Memory B cell (primary cell): ENCODE results near the gene SLC25A44.

Experiments
- ATAC-seq: fragments of 150-1000 bp; cut with Tn5 transposase; 2 replicates; pipeline ENCODE4 v1.10.0; 2021; ENCODE audit warnings: low read depth, mild to moderate bottlenecking, moderate library complexity
- DNase-seq, 2 donors: peaks; one replicate each; pipeline ENCODE4 v3.0.0; 2022; ENCODE audit warnings: low spot score in 2 of 2
- H3K27ac Mint-ChIP-seq: one replicate; pipeline ENCODE4 v1.8.0; 2022; ENCODE audit warnings: mild to moderate bottlenecking, moderate library complexity, mixed read lengths
- H3K27me3 Mint-ChIP-seq: one replicate; pipeline ENCODE4 v1.8.0; 2022; ENCODE audit warnings: mixed read lengths
- H3K36me3 Mint-ChIP-seq: one replicate; pipeline ENCODE4 v1.8.0; 2022; ENCODE audit warnings: mild to moderate bottlenecking, mixed read lengths
- H3K4me1 Mint-ChIP-seq: one replicate; pipeline ENCODE4 v1.8.0; 2022; ENCODE audit warnings: mixed read lengths
- H3K4me3 Mint-ChIP-seq: one replicate; pipeline ENCODE4 v1.8.0; 2022; ENCODE audit warnings: mild to moderate bottlenecking, moderate library complexity, mixed read lengths
- H3K9me3 Mint-ChIP-seq: one replicate; pipeline ENCODE4 v1.8.0; 2022; ENCODE audit warnings: mixed read lengths

Gene SLC25A44

GRCh38 chr1:156245451-156246232 lies 51.7 kb downstream of the SLC25A44 start:
- peaks cover 17% of the 10 kb centered on the region for H3K4me1 Mint-ChIP-seq
- H3K27me3 Mint-ChIP-seq = peaks cover 5% of the 10 kb centered on the region
- H3K27ac Mint-ChIP-seq = no peak overlapping the region
- peaks cover 3% of the 10 kb centered on the region for H3K36me3 Mint-ChIP-seq
- H3K4me3 Mint-ChIP-seq = peak overlapping the region; percentile 87
- H3K9me3 Mint-ChIP-seq = no peaks in the 10 kb centered on the region
- DNase-seq = peak; percentile 18 to 37
- ATAC-seq = peak; percentile 72

GRCh38 chr1:156246241-156246780 lies 52.4 kb downstream of the SLC25A44 start:
- H3K4me1 Mint-ChIP-seq = peaks cover 17% of the 10 kb centered on the region
- DNase-seq = no peak
- H3K4me3 Mint-ChIP-seq = peak overlapping the region; percentile 58
- H3K27ac Mint-ChIP-seq = no peak overlapping the region
- peaks cover 5% of the 10 kb centered on the region for H3K27me3 Mint-ChIP-seq
- ATAC-seq = no peak
- H3K9me3 Mint-ChIP-seq = no peaks in the 10 kb centered on the region
- peaks cover 5% of the 10 kb centered on the region for H3K36me3 Mint-ChIP-seq

DNA sequence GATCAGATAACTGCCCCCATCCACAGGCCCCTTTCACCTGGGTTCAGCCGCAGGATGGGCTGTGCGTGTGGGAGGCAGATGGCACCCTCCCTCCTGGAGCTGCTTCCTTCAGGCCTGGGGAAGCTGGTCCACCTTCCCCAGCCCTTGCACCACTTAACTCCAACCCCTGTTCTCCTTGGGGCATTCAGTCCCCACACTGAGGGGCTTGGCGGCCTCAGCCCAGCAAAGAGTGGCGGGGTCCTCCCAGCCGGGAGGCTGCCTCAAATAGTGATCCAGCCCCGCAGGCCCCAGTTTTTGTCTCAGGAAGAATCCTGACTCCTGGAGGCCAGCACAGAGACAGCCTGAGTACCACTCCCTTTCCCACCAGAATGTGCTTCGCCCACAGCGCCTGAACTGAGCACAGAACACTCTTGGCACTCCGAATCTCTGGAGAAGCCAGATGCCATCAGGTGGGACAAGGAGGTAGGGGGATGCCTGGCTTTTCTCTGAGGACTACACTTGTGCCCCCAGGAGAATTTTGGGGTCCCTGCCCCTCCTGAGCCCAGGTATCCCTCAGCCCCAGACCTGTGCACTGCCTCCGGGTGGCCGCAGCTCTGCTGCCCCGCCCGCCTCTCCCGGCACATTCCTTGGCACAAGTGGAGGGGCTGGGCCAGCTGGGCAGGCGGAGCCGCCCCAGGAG lies 53.0 kb downstream of the SLC25A44 start:
- peaks cover 5% of the 10 kb centered on the region for H3K27me3 Mint-ChIP-seq

DNA sequence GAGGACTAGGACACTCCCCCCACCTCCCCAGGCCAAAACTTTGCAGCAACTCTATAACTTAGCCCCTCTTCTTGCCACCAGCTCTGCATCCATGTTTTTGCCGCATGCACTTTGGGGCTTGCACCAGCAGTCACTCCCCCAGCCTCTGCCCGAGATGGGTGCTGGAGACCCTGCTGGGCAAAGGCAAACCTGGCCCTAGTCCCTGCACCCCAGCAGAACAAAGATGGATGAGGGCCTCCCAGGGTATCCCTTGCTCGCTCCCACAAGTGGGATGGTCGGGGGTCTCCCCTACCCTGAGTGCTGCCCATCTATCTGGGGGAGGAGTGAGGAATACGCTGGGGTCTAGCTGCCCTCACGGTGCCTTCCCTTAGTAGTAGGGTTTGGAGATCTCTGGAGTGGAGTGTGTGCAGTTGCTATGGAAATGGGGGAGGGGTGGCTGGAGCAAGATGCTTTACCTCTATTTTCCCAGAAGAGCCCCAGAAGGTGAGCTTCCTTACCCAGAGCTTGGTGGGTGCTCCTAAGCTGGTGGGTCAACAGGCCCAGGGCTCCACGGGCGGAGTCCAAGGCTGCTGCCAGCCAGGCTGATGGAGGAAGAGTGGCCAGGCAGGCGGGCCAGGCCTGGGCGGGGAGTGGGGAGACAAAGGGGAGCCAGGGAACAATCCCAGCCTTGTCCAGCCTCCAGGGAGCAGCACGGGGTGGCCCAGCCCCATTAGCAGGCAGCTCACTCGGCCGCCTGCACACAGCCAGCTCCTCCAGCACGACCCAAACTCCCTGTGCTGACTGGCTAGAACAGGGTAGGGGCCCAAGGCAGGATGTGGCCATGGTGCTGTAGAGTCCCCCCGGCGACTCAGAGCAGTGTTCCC lies 53.8 kb downstream of the SLC25A44 start, which contains the start of gene PAQR6:
TSS of gene PAQR6 (minus strand) at position 597 of the 863 bp plus-strand sequence. CDS start 1,325 bp downstream, outside the sequence.
- Mint-ChIP-seq H3K27me3 (peaks cover 5% of the 10 kb centered on the region), H3K27ac (no peak within 1 kb of the TSS), H3K36me3 (peaks cover 8% of the 10 kb centered on the region), H3K9me3 (no peaks in the 10 kb centered on the region), H3K4me1 (peaks cover 17% of the 10 kb centered on the region), H3K4me3 (no peak within 1 kb of the TSS)
- ATAC-seq = no peak
- no peak for DNase-seq

More for the DNA sequence above, 53.0 kb downstream of the SLC25A44 start:
- H3K4me3 Mint-ChIP-seq = no peak overlapping the region
- H3K4me1 Mint-ChIP-seq = peaks cover 17% of the 10 kb centered on the region
- ATAC-seq (no peak), DNase-seq (no peak)
- H3K27ac Mint-ChIP-seq = no peak overlapping the region
- H3K36me3 Mint-ChIP-seq = peaks cover 5% of the 10 kb centered on the region
- no peaks in the 10 kb centered on the region for H3K9me3 Mint-ChIP-seq

DNA sequence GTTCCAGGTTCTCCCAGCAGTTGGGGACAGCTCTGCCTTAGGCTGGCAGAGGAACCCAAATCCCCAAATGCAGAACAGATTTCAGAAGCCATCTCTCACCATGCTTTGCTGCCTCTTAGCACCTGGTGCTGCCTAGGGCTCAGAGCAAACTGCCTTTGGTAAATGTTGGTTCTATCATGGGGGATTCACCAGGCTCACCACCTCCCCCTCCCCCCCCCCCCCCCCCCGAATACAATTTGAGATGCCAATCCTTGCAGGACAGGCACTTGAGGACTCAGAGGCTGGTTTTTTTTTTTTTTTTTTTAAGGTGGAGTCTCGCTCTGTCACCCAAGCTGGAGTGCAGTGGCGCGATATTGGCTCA lies 54.4 kb downstream of the SLC25A44 start:
- Mint-ChIP-seq H3K4me1 (peaks cover 17% of the 10 kb centered on the region), H3K27me3 (peaks cover 5% of the 10 kb centered on the region), H3K4me3 (no peak overlapping the region), H3K9me3 (no peaks in the 10 kb centered on the region), H3K27ac (no peak overlapping the region), H3K36me3 (peaks cover 12% of the 10 kb centered on the region)
- ATAC-seq = no peak
- DNase-seq = no peak

DNA sequence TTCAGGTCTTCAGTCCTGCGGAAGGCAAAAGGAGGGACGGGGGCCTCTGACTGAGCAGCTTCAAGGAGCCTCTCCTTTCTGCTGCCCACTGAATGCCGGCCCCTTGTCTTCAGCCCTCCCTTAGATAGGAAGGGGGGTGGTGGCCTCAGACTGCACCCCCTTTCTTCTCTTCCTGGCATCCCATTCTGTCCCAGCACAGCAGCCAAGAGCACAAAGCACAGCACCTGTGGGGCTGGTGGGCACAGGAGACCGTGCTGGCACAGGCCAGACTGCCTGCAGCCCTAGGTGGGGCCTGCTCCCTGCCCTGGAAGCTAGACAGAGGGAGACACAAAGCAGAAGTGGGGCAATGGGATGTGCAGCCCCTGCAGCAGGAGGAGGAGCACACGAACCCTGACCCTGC lies 55.7 kb downstream of the SLC25A44 start:
- Mint-ChIP-seq H3K4me1 (peaks cover 17% of the 10 kb centered on the region), H3K27me3 (peaks cover 2% of the 10 kb centered on the region), H3K9me3 (no peaks in the 10 kb centered on the region), H3K36me3 (peaks cover 19% of the 10 kb centered on the region), H3K27ac (no peak overlapping the region), H3K4me3 (no peak overlapping the region)
- ATAC-seq (no peak), DNase-seq (no peak)

GRCh38 chr1:156251527-156251926 lies 57.6 kb downstream of the SLC25A44 start:
- no peak overlapping the region for H3K4me3 Mint-ChIP-seq
- peaks cover 23% of the 10 kb centered on the region for H3K36me3 Mint-ChIP-seq
- no peak for ATAC-seq
- H3K27ac Mint-ChIP-seq = no peak overlapping the region
- no peak for DNase-seq
- peaks cover 2% of the 10 kb centered on the region for H3K4me1 Mint-ChIP-seq
- no peaks in the 10 kb centered on the region for H3K9me3 Mint-ChIP-seq
- H3K27me3 Mint-ChIP-seq = no peaks in the 10 kb centered on the region

GRCh38 chr1:156253634-156254033 lies 59.7 kb downstream of the SLC25A44 start:
- H3K27ac Mint-ChIP-seq = no peak overlapping the region
- no peaks in the 10 kb centered on the region for H3K4me1 Mint-ChIP-seq
- H3K9me3 Mint-ChIP-seq = no peaks in the 10 kb centered on the region
- no peak overlapping the region for H3K4me3 Mint-ChIP-seq
- no peaks in the 10 kb centered on the region for H3K27me3 Mint-ChIP-seq
- ATAC-seq = no peak
- H3K36me3 Mint-ChIP-seq = peaks cover 31% of the 10 kb centered on the region
- no peak for DNase-seq

DNA sequence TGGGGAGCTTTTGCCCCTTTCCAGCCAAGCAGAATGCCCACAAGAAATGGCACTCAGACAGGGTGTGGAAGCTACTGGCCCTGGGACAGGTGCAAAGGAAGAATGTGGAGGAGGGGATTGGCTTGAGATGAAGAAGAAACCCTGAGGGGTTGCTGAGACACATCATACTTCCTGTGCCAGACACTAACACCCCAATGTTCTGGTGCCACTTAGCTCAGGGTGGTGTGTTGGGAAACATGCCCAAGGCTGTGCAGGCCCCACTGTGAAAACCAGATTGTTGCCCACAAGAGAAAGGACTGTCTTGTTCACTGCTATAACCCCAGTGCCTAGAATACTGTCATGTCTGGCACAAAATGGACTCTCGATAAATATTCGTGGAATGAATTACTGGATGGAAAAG lies 63.8 kb downstream of the SLC25A44 start:
- ATAC-seq = no peak
- DNase-seq = no peak
- H3K36me3 Mint-ChIP-seq = peaks cover 43% of the 10 kb centered on the region
- no peak overlapping the region for H3K27ac Mint-ChIP-seq
- no peaks in the 10 kb centered on the region for H3K9me3 Mint-ChIP-seq
- H3K27me3 Mint-ChIP-seq = no peaks in the 10 kb centered on the region
- no peaks in the 10 kb centered on the region for H3K4me1 Mint-ChIP-seq
- no peak overlapping the region for H3K4me3 Mint-ChIP-seq

- Mint-ChIP-seq H3K27me3 (no peaks in the 10 kb centered on the region), H3K4me3 (no peak overlapping the region), H3K27ac (no peak overlapping the region), H3K36me3 (peaks cover 44% of the 10 kb centered on the region), H3K9me3 (no peaks in the 10 kb centered on the region), H3K4me1 (no peaks in the 10 kb centered on the region)
- ATAC-seq = no peak
- DNase-seq = no peak
Measured at GRCh38 chr1:156258859-156259258, 65.0 kb downstream of the SLC25A44 start.

DNA sequence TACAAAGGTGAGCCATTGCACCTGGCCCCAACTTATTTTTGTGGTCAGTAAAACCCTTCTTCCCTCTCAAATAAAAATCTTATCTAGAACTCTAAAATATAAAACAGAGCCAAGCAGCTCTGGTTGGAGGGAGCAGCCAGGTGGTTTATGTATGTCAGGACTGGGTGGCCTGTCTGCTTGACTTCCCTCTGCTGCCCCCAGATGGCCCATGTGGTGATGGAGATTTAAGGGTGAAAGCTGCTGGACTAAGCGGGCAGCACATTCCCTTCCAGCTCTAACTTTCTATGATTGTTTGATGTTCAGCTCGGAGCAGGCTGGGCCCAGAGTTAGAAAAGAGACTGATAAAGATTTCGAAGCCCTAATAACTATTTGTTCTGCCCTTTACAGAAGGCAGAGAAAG lies 65.9 kb downstream of the SLC25A44 start:
- no peak overlapping the region for H3K27ac Mint-ChIP-seq
- H3K36me3 Mint-ChIP-seq = peaks cover 46% of the 10 kb centered on the region
- ATAC-seq = no peak
- no peak for DNase-seq
- H3K4me1 Mint-ChIP-seq = no peaks in the 10 kb centered on the region
- no peaks in the 10 kb centered on the region for H3K27me3 Mint-ChIP-seq
- no peak overlapping the region for H3K4me3 Mint-ChIP-seq
- no peaks in the 10 kb centered on the region for H3K9me3 Mint-ChIP-seq

DNA sequence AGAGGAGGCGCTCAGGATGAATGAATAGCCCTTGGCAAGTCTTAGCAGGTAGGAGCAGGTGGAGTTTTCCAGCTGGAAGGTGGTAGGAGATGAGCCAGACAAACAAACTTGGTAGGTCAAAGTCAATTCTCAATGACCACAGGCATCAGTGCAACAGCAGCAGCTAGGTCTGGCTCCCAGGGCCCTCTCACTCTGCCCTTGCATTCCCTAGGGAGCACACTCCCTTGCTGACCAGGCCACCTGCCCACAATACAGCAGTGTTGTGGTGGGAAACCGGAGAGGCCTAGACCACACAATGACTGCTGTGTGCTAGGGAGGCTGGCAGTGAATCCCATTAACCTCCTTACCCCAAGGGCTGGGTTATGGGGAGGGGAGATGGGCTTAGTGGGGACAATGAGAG lies 67.0 kb downstream of the SLC25A44 start:
- Mint-ChIP-seq H3K27ac (peak overlapping the region; percentile 38), H3K36me3 (peaks cover 51% of the 10 kb centered on the region), H3K9me3 (no peaks in the 10 kb centered on the region), H3K4me1 (no peaks in the 10 kb centered on the region), H3K4me3 (no peak overlapping the region), H3K27me3 (no peaks in the 10 kb centered on the region)
- ATAC-seq (no peak), DNase-seq (no peak)
